Activated T-cell treated with anti-CD3 and anti-CD28 coated beads, Interleukin-2, amount 50 U/mL, for 72 hours (primary cell): ENCODE results near the gene CYTH2. TPM values are rescaled to one million over a fixed set of nuclear protein-coding genes. Genes with fewer than 3 reads are reported as not detected.

ENCODE experiments used
- ATAC-seq, 2 donors: fragments of 150-1000 bp; cut with Tn5 transposase; replicated peaks in 1 of 2; 2 replicates each; pipeline ENCODE4 v1.10.0; 2021; ENCODE audit warnings: moderate library complexity in 2 of 2, mild to moderate bottlenecking in 1 of 2
- DNase-seq, 2 donors: peaks; one replicate each; pipeline ENCODE4 v3.0.0; 2021 to 2022; ENCODE audit warnings: mixed read lengths in 1 of 2
- H3K27ac Mint-ChIP-seq: one replicate; pipeline ENCODE4 v1.8.0; 2022; ENCODE audit warnings: mild to moderate bottlenecking, moderate library complexity, mixed read lengths
- H3K27me3 Mint-ChIP-seq: one replicate; pipeline ENCODE4 v1.8.0; 2022; ENCODE audit warnings: low read depth, mixed read lengths
- H3K36me3 Mint-ChIP-seq, 2 donors: one replicate each; pipeline ENCODE4 v1.8.0; 2022; ENCODE audit warnings: mixed read lengths in 2 of 2, mild to moderate bottlenecking in 1 of 2; ENCODE audit not compliant: insufficient read depth in 2 of 2
- H3K4me1 Mint-ChIP-seq: one replicate; pipeline ENCODE4 v1.8.0; 2022; ENCODE audit warnings: low read depth, mixed read lengths
- H3K4me3 Mint-ChIP-seq, 2 donors: one replicate each; pipeline ENCODE4 v1.8.0; 2022; ENCODE audit warnings: mild to moderate bottlenecking in 2 of 2, mixed read lengths in 2 of 2, moderate library complexity in 2 of 2
- H3K9me3 Mint-ChIP-seq, 2 donors: one replicate each; pipeline ENCODE4 v1.8.0; 2022; ENCODE audit warnings: mixed read lengths in 2 of 2
- total RNA-seq, 2 donors: library from RNA; stranded (reverse); gene quantifications; one replicate each; pipeline ENCODE4 v1.2.3, GENCODE V29; 2022

CYTH2 gene, protein sequence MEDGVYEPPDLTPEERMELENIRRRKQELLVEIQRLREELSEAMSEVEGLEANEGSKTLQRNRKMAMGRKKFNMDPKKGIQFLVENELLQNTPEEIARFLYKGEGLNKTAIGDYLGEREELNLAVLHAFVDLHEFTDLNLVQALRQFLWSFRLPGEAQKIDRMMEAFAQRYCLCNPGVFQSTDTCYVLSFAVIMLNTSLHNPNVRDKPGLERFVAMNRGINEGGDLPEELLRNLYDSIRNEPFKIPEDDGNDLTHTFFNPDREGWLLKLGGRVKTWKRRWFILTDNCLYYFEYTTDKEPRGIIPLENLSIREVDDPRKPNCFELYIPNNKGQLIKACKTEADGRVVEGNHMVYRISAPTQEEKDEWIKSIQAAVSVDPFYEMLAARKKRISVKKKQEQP
- total RNA-seq, result 10 to 100 TPM; 59.4 to 68.3 TPM

DNA sequence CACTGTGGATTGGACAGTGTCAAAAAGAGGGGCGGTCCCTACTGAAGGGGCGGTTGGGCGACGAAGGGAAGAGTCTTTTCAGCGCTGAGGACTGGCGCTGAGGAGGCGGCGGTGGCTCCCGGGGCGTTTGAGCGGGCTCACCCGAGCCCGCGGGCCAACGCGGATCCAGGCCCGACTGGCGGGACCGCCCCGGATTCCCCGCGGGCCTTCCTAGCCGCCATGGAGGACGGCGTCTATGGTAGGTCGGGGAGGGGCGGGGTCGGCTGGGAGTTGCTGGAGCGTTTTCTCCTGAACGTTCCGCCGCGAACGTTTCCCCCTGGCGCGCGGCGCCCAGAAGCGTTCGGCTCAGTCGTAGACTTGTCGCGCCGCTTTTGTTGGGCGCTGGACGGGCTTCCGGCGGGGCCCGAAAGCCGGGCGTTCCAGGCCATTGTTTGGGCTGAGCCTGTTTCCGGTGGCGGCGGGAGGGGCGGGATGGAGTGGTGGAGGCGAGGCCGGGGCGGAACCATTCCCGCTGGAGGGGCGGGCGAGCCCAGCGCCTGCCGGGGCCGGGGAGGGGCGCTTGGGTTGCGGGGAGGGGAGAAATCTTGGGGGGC, at the start of gene CYTH2:
TSS of gene CYTH2 (plus strand) at position 81 of the 593 bp plus-strand sequence. CDS start at position 220, 139 bp downstream.
- DNase-seq, result peak; percentile 79 to 81
- peaks cover 0 to 7% of the 10 kb centered on the region in 2 donors for H3K36me3 Mint-ChIP-seq
- peak; percentile 38 to 49 for ATAC-seq
- H3K9me3 Mint-ChIP-seq, result no peaks in the 10 kb centered on the region
- H3K27ac Mint-ChIP-seq, result peak within 1 kb of the TSS; percentile 27
- H3K4me1 Mint-ChIP-seq, result peaks cover 23% of the 10 kb centered on the region
- no peaks in the 10 kb centered on the region for H3K27me3 Mint-ChIP-seq
- H3K4me3 Mint-ChIP-seq, result peak within 1 kb of the TSS; percentile 81 to 89

DNA sequence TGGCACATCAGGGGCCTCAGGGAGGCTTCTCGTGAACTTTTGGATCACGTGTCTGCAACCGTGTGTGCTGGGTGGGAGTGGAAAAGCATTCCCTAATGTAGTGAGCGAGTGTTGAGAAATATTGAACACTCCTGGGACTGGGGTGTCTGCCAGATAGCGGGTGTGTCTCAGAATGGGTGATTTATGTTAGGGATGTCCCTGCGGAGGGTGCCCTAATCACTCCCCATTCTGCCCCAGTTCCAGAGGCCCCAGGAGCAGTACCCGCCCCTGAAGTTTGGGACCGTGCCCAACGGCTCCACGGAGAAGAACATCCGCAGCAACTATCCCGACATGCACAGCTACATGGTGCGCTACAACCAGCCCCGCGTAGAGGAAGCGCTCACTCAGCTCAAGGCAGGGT, 47.6 kb upstream of the CYTH2 start:
- Mint-ChIP-seq H3K27me3 (peaks cover 2% of the 10 kb centered on the region), H3K36me3 (no peaks in the 10 kb centered on the region), H3K4me1 (peaks cover 26% of the 10 kb centered on the region), H3K9me3 (no peaks in the 10 kb centered on the region), H3K27ac (no peak overlapping the region), H3K4me3 (no peak overlapping the region)
- ATAC-seq, result no peak
- no peak for DNase-seq

DNA sequence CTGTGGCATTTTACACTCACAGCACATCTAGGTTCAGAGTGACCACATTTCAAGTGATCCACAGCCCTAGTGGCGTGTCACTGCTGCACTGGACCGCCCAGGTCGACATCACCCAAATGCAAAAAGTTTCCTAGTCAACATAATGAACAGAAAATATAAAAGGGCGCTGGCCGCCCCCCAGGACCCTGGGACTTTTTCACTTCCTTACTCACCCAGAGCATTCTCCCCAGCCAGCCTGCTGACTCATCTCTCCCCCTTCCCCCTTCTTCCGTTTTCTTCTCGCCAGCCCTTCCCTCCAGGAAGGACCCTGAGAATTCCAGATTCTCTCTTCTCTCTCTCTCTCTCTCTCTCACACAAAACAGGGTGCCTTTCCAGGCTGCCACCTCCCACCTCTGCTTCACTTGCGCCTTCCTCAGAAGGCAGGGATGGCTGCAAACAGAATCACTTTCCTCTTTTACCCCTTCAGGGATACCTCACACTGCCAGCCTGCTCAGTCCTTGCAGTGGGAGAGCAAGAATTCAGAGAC, 44.4 kb upstream of the CYTH2 start:
- Mint-ChIP-seq H3K36me3 (no peaks in the 10 kb centered on the region), H3K4me1 (peaks cover 8% of the 10 kb centered on the region), H3K4me3 (peak overlapping the region in 1 of 2 donors; percentile 71), H3K9me3 (no peaks in the 10 kb centered on the region), H3K27ac (no peak overlapping the region), H3K27me3 (no peaks in the 10 kb centered on the region)
- ATAC-seq (peak in 1 of 2 donors; percentile 30), DNase-seq (no peak)

DNA sequence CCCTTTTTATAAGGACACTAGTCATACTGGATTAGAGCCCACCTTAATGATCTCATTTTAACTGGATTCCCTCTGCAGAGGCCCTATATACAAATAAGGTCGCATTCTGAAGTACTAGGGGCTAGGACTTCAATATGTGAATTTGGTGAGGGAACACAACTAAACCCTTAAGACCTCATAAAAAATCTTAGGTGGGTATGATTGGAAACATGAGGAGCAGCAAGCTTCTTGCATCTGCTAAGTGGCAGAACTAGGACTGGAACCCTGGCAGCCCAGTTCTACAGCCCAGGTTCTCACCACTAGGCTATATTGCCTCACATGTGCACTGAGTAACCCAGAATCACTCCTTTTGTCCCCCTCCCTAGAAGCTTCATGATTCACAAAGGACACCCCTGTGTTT, 40.5 kb upstream of the CYTH2 start:
- Mint-ChIP-seq H3K27ac (no peak overlapping the region), H3K4me1 (peaks cover 8% of the 10 kb centered on the region), H3K9me3 (no peaks in the 10 kb centered on the region), H3K36me3 (no peaks in the 10 kb centered on the region), H3K4me3 (no peak overlapping the region), H3K27me3 (no peaks in the 10 kb centered on the region)
- DNase-seq (no peak), ATAC-seq (no peak)

DNA sequence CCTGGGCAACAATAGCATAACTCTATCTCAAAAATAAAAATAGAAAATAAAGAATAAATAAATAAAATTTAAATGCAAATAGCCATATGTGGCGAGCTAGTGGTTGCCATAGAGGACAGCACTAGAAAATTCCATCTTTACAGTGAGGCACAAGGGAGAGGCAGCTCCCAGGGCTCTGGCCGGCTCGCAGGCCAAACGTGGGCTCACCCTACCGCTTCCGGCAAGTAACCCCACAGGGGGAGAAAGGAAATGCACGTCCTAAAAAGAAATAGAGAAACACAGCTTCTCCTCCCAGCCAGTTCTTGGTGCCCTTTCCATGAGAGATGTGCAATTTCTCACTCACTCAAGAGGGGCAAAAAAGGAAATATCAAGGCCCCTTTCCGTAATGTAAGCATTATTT, 35.8 kb upstream of the CYTH2 start:
- no peak overlapping the region for H3K4me3 Mint-ChIP-seq
- H3K4me1 Mint-ChIP-seq, result no peaks in the 10 kb centered on the region
- H3K36me3 Mint-ChIP-seq, result no peaks in the 10 kb centered on the region
- no peaks in the 10 kb centered on the region for H3K27me3 Mint-ChIP-seq
- DNase-seq (no peak), ATAC-seq (no peak)
- no peaks in the 10 kb centered on the region for H3K9me3 Mint-ChIP-seq
- H3K27ac Mint-ChIP-seq, result no peak overlapping the region

DNA sequence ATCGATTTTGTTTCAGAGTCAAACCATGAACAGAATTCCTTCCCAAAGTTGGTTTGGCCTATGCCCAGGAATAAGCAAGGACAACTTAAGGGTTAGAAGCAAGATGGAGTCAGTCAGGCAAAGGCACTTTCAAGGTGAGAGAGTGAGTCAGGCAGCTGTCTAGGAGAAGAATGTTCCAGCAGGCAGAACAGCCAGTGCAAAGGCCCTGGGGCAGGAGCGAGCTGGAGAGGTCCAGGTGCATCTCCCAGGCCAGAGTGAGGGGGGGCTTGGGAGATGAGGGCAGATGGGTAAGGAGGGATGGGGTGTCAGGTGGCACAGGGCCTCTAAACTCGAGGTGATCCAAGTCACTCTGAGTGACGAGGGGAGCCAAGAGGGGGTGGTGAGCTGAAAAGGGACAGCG, 32.6 kb upstream of the CYTH2 start:
- Mint-ChIP-seq H3K4me1 (no peaks in the 10 kb centered on the region), H3K36me3 (peaks cover 0 to 2% of the 10 kb centered on the region in 2 donors)
- no peak for DNase-seq

DNA sequence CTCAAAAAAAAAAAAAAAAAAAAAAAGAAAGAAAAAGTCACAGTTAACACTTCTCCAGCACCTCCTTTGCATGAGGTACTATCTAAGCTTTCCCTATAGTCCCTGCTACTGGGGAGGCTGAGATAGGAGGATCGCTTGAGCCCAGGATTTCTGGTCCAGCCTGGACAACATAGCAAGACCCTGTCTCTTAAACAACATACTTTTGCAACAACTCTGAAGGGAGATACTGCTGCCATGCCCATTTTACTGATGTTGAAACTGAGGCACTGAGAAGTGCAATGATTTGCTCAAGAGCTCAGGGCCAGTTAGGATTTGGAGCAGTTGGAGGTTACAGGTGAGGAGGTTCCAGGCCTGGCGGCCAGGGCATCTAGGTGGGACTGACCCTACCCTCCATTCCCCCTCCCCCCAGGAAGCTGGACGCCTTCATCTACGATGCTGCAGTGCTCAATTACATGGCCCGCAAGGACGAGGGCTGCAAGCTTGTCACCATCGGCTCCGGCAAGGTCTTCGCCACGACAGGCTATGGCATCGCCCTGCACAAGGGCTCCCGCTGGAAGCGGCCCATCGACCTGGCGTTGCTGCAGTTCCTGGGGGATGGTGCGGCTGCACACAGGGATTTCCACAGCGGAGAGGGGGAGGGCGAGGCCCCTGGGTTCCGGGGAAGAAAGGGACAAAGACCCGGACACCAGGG, 27.7 kb upstream of the CYTH2 start:
- no peak for ATAC-seq
- Mint-ChIP-seq H3K27ac (no peak overlapping the region), H3K4me1 (peaks cover 25% of the 10 kb centered on the region), H3K9me3 (no peaks in the 10 kb centered on the region), H3K4me3 (peak overlapping the region in 1 of 2 donors; percentile 72), H3K36me3 (peaks cover 2 to 8% of the 10 kb centered on the region in 2 donors), H3K27me3 (peaks cover 27% of the 10 kb centered on the region)
- DNase-seq, result no peak

More for the DNA sequence above, 32.6 kb upstream of the CYTH2 start:
- Mint-ChIP-seq H3K4me3 (no peak overlapping the region), H3K27me3 (peaks cover 8% of the 10 kb centered on the region), H3K27ac (no peak overlapping the region), H3K9me3 (no peaks in the 10 kb centered on the region)
- no peak for ATAC-seq

DNA sequence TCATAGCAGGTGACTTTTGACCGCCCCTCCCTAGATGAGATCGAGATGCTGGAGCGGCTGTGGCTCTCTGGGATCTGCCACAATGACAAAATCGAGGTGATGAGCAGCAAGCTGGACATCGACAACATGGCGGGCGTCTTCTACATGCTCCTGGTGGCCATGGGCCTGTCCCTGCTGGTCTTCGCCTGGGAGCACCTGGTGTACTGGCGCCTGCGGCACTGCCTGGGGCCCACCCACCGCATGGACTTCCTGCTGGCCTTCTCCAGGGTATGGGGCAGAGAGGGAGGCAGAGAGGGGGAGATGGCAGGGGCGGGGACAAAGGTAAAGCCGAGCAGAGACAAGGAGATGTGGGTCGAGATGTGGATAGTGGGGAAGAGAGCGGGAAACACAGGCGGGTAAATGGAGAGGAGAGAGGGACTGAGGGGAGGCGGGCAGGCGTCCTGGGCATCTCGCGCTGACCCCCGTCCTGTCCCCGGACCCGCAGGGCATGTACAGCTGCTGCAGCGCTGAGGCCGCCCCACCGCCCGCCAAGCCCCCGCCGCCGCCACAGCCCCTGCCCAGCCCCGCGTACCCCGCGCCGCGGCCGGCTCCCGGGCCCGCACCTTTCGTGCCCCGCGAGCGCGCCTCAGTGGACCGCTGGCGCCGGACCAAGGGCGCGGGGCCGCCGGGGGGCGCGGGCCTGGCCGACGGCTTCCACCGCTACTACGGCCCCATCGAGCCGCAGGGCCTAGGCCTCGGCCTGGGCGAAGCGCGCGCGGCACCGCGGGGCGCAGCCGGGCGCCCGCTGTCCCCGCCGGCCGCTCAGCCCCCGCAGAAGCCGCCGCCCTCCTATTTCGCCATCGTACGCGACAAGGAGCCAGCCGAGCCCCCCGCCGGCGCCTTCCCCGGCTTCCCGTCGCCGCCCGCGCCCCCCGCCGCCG, 26.8 kb upstream of the CYTH2 start:
- DNase-seq (no peak), ATAC-seq (no peak)
- H3K9me3 Mint-ChIP-seq, result no peaks in the 10 kb centered on the region
- no peak overlapping the region for H3K27ac Mint-ChIP-seq
- H3K4me1 Mint-ChIP-seq, result peaks cover 32% of the 10 kb centered on the region
- H3K4me3 Mint-ChIP-seq, result peak overlapping the region; percentile 44 to 72
- H3K36me3 Mint-ChIP-seq, result peaks cover 2 to 8% of the 10 kb centered on the region in 2 donors
- H3K27me3 Mint-ChIP-seq, result peaks cover 27% of the 10 kb centered on the region

DNA sequence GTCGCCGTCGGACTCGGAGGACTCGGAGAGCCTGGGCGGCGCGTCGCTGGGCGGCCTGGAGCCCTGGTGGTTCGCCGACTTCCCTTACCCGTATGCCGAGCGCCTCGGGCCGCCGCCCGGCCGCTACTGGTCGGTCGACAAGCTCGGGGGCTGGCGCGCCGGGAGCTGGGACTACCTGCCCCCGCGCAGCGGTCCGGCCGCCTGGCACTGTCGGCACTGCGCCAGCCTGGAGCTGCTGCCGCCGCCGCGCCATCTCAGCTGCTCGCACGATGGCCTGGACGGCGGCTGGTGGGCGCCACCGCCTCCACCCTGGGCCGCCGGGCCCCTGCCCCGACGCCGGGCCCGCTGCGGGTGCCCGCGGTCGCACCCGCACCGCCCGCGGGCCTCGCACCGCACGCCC, 25.9 kb upstream of the CYTH2 start:
- peaks cover 41% of the 10 kb centered on the region for H3K4me1 Mint-ChIP-seq
- peak; percentile 23 to 29 for DNase-seq
- H3K27ac Mint-ChIP-seq, result no peak overlapping the region
- ATAC-seq, result no peak
- H3K36me3 Mint-ChIP-seq, result peaks cover 8 to 11% of the 10 kb centered on the region in 2 donors
- peaks cover 27% of the 10 kb centered on the region for H3K27me3 Mint-ChIP-seq
- no peak overlapping the region for H3K4me3 Mint-ChIP-seq
- no peaks in the 10 kb centered on the region for H3K9me3 Mint-ChIP-seq

DNA sequence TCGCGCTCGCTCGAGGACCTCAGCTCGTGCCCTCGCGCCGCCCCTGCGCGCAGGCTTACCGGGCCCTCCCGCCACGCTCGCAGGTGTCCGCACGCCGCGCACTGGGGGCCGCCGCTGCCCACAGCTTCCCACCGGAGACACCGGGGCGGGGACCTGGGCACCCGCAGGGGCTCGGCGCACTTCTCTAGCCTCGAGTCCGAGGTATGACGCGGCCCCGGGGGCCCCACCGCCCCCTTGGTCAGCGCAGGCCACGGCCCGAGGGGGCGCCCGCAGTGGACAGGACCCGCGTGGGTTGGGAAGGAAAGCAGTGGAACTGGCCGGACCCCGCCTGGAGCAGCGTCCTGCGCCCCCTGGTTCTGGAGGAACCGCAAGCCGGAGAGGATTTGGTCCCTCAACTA, 25.4 kb upstream of the CYTH2 start:
- H3K36me3 Mint-ChIP-seq, result peaks cover 9 to 15% of the 10 kb centered on the region in 2 donors
- peak in 1 of 2 donors; percentile 15 for DNase-seq
- H3K4me1 Mint-ChIP-seq, result peaks cover 46% of the 10 kb centered on the region
- no peak for ATAC-seq
- H3K9me3 Mint-ChIP-seq, result no peaks in the 10 kb centered on the region
- peaks cover 27% of the 10 kb centered on the region for H3K27me3 Mint-ChIP-seq
- peak overlapping the region; percentile 92 to 93 for H3K4me3 Mint-ChIP-seq
- H3K27ac Mint-ChIP-seq, result no peak overlapping the region

DNA sequence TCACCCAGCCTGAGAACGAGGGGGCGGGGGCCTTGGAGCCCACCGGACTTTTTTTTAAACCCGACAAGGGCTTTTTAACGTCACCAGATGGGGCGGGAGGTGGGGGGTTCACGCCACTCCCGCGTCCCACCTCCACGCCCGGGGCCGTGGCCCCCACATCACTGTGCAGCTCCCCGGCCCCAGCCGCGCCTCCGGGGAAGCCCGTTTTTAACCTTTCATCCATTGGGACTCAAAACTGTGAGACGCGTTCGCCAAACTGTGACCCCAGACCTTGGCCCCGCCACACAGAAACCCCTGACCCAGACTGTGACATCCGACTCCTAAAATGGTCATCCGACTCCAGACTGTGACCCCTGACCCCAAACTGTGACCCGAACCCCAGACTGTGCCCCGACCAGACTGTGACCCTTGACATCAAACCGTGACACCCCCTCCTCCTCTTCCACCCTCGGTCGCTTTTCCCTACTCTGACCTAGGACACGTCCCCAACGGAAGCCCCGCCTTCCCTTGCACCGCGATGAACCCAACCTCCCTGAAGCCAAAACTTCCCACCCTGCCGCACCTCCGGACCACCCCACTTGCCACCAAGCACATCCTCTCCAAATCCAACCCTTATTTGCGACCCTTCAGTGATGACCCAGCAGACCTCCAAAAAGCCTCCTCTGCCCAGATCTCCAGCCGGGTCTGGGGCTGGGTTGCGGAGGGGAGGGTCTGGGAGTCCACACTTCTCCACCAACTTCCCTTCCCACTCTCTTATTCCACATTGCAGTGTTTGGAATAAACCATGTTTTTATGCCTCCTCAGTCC, 24.8 kb upstream of the CYTH2 start:
- no peak for DNase-seq
- H3K9me3 Mint-ChIP-seq, result no peaks in the 10 kb centered on the region
- H3K27me3 Mint-ChIP-seq, result peaks cover 27% of the 10 kb centered on the region
- no peak for ATAC-seq
- H3K27ac Mint-ChIP-seq, result peak overlapping the region; percentile 87
- H3K4me3 Mint-ChIP-seq, result peak overlapping the region; percentile 92 to 93
- peaks cover 47% of the 10 kb centered on the region for H3K4me1 Mint-ChIP-seq
- peaks cover 9 to 18% of the 10 kb centered on the region in 2 donors for H3K36me3 Mint-ChIP-seq

DNA sequence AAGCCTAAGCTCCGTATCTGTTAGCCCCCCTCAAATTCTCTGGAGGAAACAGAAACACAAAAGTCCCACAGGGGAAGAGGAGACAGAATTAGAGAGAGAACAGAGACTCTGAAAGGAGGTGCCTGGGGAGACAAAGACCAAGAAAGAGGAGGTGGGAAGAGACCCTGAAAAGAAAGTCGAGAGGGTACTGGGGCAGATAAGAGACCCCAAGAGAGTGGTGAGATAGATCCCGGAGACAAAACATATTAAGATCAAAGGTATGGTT, 24.3 kb upstream of the CYTH2 start:
- Mint-ChIP-seq H3K36me3 (peaks cover 9 to 22% of the 10 kb centered on the region in 2 donors), H3K4me1 (peaks cover 47% of the 10 kb centered on the region), H3K27me3 (peaks cover 27% of the 10 kb centered on the region), H3K9me3 (no peaks in the 10 kb centered on the region), H3K4me3 (peak overlapping the region; percentile 92 to 93), H3K27ac (peak overlapping the region; percentile 87)
- ATAC-seq (no peak), DNase-seq (no peak)
